Stimulated activated CD4-positive, alpha-beta T cell treated with anti-CD3 and anti-CD28 coated beads, TNF-alpha, amount 100 ng/mL, for 4 hours (primary cell): Measurements from ENCODE around the gene SPAG9.
A peak's percentile ranks its signal among the peaks of the same experiment; 100 is the strongest.

Experiments
- DNase-seq, 3 experiments: peaks; one replicate each; pipeline ENCODE4 v3.0.0-alpha.2; 2020; ENCODE audit warnings: low read depth in 3 of 3

The SPAG9 gene

DNA sequence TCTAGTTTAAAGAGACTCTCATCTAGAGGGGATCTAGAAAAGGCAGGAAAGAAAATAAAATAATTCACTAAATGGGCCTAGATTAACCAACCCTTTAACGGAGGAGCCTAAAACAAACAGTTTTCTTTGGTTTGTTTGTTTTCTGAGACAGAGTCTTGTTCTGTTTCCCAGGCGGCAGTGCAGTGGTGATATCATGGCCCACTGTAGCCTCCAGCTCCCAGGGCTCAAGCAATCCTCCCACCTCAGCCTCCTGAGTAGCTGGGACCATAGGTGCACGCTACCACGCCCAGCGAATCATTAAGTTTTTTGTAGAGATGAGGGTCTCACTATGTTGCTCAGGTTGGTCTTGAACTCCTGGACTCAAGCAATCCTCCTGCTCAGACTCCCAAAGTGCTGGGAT is 132.2 kb downstream of the SPAG9 start:
- DNase-seq = no peak

DNA sequence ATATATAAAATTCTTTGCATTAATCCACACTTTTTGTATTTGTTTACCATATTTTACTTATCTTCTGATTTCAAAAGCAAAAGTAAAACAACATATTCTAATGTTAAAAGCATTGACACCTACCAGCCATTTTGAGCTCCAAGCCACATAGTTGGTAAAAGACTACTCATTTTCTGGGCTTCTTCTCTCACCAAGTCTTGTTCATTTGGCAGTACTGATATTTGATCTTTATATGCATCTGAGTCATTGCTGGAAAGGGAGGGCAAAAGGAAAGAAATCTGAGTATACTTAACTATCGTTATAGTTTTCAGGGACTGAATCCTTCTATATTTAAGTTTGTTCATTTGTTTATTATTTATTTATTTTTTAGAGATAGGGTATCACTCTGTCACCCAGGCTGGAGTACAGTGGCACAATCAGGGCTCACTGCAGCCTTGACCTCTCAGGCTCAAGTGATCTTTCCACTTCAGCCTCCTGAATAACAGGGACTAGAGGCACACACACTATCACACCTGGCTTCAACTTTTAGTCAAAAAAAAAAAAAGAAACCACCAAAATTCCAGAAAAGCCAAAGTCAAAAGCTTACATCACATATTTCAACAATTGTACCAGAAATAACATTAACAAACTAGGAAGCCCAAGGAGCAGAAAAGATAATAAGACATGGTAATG is 133.5 kb downstream of the SPAG9 start:
- DNase-seq = no peak

DNA sequence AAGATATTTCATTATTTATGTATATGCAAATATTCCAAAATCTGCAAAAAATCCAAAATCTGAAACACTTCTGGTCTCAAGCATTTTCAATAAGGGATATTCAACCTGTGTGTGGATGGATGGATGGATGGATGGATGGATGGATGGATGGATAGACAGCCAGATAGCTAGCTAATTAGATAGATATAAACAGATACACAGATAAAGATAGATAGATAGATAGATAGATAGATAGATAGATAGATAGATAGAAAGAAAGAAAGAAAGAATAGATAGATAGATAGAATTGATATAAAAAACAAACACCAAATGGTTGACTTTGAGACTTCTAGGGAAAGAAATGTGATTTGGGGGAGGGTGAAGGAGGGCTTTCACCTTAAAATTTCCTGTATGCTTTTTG is 139.4 kb downstream of the SPAG9 start:
- DNase-seq = no peak

DNA sequence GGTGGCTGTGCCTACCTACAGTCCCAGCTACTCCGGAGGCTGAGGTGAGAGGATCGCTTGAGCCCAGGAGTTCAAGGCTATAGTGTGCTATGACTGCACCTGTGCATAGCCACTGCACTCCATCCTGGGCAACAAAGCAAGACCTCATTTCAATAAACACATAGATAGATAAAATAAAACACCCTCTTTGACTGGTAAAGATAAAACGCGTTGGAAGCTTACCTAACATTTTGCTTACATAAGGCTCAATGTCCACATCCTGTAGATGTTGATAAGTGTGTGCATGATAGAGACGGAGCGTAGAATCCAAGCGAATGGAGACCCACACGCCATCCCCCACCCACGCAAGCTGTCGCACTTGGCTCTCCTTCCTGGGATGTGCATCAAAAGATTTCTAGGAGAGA is 141.1 kb downstream of the SPAG9 start:
- no peak for DNase-seq

DNA sequence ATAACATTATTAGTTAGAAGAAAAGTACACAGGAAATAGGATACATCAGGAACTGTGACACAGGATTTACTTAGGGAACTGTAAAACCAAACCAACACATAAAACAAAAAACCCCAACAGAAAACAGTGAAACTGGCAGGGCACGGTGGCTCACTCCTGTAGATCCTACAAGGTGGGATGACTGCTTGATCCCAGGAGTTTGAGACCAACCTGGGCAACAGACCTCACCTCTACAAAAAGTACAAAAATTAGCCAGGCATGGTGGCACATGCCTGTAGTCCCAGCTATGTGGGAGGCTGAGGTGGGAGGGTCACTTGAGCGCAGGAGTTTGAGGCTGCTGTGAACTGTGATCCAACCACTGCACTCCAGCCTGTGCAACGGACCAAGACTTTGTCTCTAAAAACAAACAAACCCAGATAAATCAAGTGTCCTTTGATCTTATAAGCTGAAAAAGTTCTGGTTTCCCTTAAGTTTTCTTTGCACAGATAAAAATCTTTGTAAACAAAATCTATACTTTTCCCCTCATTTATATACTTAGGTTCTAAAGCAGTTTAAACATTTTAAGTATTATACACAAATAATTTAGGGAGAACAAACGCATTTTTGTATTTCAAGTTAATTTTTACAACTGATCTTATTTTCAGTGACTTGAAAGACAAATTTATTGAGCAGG is 143.0 kb downstream of the SPAG9 start:
- no peak for DNase-seq

DNA sequence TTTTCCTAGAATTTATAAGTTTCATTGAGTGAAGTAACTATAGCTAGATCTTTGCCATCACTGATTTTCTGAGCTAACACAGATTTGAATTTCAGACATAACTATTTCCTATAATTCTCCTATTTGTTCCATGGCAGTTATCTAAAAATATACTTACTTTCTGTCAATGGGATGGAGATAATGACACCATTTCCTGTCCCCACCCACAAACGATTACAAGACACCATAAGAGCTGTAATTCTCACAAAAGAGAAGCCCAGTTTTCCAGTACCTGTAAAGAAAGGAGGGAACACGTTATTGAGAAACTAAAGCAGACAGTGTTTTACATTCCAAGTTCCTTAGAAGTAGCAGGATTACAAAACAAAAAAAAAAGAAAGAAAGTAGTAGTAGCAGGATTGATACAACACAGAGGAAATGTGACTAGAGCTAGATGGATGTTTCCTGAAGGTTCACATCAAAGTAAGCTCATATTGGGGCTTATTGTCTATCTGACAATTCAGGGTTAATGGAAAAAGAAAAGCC is 143.7 kb downstream of the SPAG9 start:
- DNase-seq = no peak

DNA sequence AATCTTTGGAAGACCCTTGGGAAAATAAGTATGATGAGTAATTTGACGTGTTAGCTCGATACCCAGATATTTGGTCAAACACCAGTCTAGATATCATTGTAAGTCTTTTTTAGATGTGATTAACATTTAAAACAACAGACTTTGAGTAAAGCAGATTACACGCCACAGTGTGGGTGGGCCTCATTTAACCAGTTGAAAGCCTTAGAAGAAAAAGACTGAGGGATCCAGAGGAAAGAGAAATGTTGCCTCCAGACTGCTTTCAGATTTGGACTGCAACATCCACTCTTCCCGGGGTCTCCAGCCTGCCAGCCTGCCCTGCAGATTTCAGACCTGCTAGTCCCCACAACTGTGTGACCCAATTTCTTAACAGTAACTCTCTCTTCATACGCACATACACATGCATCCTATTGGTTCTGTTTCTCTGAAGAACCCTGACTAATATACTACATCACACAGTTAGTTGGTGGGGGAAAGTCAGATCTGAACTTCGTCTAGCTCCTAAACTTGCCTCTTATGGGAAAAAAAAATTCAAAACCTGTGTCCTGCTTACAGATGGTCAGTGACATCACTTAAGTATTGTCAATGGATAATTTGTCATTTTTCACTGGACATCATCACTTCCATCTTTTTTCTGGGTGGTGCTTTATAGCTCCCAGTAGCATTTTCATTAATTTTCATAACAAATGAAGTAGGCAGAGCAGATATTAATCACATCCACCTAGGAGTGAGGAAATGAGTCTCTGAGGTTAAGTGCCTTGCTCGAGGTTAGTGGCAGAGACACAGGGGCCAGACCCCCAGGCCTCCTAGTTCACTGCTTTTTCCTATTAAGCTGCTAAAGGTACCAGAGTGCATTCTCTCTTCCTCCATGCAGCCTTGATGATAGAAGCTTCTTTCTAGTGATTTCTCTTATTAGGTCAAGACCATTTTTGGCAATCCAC is 146.8 kb downstream of the SPAG9 start:
- no peak for DNase-seq

DNA sequence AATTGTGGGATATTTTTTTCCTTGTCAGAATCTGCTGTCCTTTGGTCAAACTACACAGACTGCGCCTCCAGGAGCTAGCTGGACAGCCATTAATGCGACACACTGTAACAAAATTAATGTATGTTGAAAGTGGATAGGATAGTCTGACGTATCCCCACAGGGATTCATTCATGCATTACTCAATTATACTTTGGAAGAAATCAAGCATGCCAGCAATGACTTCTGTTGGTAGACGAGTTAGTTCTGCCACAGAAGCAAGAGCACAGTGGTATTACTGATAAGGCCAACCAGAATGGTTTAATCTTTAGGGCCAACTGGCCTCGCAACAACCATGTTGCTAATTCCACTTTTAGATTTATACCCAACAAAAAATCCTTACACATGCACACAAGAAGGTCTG is 148.1 kb downstream of the SPAG9 start:
- no peak for DNase-seq

DNA sequence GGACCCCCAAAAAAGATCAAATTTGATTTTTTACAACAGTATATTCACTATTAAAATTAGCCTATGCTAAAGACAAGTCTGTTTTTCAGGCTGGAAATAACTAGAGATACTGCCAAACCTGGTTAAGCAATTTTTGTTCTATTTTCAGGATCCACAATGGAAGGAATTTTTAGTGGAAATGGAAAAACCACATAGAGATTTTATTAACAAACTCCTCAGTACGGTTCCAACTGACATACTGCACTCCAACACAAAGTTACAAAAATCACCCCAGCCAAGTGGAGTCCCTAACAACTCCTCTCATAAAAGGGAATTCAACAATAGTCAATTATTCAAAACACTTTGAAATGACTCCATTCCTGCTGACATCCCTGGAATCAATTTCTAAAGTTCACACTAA is 152.9 kb downstream of the SPAG9 start:
- DNase-seq = no peak

DNA sequence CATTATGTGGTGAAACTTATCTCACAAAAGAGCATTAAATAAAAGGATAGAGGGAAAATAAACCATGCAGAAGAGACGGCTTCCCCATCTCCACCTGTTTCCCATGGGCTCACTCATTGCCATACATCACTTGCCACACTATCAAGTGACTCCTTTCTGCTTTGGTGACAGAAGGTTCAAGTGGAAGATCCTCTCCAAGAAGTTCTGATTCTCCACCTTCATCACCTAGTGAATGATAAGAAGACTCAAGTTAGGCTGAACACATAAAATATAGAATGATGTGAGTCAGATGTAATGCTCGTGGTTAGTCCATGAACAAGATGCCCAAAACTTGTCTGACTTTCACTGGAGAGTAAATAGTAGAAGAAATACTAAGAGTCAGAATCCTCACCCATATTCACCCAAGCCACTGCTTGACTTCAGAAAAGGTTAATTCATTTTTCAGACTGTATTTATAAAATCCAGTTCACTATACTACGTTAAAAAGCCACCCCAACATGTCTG is 154.5 kb downstream of the SPAG9 start:
- DNase-seq = no peak

DNA sequence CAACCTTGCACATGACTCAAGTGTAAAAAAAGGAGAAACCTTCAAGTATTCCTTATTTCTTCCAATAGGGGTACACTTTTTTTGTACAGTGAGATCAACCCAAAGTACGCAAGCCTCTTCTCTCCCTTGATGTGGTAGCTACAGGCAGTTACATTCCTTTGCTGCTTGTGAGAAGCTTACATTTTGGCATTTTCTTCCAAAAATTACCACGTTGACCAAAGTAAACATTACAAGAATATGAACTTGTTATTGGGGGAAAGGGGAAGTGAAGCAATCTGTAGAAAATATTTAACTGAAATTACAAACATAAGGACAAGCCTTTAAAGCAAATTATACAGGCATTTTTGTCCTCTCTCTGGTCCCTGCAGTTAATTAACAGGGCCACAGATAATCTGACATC is 157.5 kb downstream of the SPAG9 start:
- no peak for DNase-seq

DNA sequence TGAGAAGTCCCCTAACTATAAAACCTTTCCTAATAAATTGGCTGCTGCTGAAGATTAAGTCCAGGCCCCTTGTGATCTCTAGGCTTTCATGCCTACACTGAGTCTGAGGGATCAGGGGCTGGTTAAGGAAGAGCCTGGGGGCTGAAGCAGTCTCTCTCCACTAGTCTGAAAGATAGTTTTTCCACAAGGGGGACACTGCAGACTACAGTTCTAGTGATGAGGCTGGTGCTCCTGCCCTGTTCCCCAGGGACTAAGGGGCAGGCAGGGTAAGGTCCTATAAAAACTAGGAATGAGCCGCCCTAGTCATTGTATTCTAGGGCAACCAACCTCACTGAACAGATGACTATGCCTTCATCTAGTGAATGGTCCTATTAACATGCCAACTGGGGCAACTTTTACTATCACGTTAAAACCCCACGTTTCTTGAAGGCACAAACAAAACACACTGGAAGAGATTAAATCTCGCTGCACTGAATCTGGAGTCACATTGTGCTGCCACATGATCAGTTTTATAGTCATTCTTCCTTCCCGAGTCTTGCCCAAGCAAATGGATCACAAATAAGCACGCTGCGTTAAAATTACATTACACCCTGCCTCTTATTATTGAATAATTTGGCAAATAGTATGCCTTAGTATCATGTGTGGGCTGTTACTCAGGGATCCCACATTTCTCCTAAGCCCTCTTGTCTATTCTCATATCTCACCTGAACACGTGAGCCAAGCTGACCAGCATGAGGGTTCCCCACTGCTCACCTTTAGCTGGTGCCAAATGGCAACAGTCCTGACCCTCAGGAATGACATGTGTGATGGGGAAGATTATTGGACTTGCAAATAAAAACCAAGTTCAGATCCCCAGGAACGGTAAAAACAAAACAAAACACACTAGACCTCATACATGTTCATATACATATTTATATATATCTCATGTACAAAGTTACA is 159.1 kb downstream of the SPAG9 start:
- no peak for DNase-seq

DNA sequence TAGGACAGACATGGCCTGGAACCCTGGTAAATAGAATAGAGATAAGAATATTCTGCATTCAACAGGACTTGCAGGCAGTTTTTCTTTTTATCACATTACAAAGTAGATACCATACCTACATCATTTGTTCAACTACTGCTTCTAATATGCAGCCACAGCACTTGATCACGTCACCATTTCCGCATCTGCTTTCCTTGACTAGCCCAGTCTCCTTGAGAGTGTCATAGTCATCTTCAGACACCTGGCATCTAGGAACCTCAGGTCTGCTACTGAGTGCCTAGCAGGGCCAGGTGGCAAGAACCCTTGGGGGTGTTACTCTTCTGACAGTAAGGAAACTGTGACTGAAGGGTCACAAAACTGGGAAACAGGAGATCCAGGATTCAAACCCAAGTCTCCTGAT is 161.3 kb downstream of the SPAG9 start:
- no peak for DNase-seq

DNA sequence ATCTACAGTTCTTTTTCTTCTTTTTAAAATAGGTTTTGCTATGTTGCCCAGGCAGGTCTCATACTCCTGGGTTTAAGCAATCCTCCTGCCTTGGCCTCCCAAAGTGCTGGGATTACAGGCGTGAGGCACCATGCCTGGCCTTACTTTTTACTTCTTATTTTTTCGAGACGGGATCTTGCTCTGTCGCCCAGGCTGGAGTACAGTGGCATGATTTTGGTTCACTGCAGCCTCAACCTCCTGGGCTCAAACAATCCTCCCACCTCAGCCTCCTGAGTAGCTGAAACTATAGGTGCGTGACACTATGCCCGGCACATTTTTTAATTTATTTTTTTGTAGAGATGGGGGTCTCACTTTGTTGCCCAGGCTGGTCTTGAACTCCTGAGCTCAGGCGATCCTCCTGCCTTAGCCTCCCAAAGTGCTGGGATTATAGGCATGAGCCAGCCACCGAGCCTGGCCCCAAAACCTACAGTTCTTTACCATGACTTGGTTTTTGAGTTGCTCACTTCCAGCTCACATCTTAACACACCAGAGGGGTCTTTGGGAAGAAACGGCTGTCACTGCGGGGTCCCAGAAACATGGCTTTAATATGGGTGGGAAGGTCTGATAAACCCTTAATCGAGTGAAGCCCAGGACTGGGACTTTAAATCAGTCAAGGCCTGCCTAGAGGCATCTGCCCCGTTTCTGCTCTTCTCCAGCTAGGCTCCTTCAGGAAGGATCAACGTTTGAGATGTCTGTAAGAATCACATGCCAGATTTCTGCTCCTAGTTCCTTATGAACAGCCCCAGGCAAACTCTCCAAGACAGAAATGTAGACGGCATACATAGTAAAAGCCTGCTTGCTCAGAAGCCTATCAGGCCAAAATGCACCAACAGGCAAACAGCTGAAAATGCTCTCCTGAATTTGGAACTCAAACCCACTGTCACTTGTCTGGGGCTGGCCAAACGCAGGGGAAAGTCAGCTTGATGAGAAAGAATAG is 162.8 kb downstream of the SPAG9 start:
- no peak for DNase-seq

DNA sequence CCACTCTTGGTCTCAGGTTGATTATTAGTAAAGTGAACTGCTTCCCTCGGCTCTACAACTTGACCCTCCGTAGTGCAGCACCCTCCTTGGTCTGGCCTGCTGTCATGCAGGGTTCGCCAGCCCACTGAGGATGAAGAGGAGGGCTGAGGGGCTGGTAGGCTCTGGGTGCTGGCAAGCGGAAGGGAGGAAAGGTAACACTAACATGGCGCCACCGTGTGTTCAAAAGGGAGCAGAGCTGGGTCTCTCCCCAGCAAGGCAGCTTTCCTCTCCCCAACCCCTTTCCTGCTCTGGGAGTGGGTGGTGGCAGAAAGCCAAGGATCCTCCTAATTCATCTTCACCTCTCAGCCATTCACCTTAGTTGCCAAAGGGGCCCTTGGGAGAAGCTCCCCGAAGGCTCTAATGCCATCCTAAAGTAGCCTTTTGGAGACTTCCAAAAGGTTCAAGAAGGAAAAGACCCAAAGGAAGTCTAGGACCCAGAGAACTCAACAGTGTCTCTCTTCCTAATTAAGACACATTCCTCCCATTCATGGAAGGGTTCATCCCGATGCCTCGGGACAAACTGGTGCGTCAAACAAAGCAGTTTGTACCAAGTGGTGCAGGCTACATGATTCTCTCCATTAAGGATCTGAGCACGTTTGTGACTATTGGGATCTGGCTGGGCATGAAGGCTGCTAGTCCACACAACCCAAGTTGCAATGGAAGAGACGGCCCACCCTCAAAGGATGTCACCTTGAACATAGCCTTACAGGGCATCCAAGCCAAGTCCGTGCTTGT is 163.7 kb downstream of the SPAG9 start:
- DNase-seq = peak in 2 of 3 experiments; percentile 36

DNA sequence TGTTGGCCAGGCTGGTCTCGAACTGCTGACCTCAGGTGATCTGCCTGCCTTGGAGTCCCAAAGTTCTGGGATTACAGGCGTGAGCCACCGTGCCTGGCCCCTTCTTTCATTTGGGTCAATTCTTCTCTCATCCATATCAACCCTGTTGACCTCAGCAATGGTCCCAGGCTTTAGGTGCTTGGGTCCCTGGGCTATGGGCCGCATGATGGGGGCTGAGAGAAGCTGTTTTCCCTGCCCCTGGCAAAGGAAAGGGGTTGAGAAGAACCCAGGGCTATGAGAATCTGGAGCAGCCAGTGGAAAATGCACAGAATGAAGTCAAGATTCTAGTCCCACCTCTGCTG is 164.3 kb downstream of the SPAG9 start:
- no peak for DNase-seq

DNA sequence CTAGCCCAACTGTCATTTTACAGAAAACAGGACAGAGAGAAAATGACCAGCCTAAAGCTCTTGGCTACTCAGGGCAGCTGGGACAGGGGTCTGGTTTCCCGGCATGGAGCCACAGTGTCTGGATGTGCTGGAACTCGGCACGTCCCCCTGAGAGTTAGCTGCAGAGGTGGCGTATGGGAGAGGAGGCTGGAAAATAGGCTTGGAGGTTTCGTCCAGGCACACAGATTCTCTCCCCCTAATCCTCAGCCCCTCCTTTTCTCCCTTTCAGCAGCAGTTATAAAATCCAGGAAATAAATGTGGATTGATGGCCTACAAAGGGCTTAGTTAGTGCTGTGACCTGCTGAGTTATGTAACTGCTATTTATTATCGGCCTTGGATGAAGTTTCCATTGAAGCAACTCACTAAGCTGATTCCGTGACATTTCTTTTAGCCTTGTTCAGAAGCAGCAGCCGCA is 165.0 kb downstream of the SPAG9 start:
- no peak for DNase-seq

DNA sequence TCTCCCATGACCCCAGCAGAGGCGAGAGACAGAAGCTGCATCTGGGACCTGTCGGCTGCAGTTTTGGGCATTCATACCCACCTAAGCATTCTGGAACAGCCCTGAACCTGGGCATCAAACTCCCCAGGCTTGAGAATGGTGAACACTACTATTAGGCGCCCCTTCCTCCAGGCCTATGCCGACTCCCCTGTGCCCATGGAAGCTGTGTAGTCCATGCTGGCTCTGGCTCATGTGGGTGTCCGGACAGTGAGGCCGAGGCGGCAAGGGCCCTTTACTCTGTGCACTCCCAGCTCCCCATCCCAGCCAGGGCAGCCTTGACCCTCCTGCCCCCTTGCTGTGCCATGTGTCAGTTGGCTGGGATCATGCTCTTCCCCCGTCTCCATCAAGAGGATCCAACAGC is 165.5 kb downstream of the SPAG9 start:
- DNase-seq = no peak

DNA sequence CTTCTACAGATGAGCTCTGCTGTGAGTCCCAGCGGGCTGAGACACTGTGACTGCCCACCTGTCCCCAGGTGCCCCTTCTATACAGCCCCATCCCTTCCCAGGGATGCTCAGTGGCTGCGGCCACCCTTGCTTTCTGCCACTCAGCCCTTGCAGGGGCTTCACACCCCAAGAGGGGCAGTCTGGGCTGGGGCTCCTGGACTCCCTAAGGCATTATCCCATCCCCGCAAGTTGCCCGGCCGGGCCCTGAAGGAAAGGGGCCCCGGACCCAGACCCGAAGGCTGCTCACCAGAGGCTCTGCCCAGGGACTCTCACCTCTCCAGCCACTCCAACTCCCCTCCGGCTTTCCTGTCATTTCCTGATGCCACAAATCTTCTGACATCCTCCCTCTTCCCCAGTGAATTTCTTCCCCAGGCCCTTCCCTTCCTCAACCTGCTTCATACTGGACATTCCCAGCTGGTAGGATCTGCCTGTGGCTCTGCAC is 166.0 kb downstream of the SPAG9 start:
- no peak for DNase-seq
